Hepatocyte (in vitro differentiated cells): ENCODE results near the gene GPR18.

Experiments
- EZH2 ChIP-seq: fragments of 200-600 bp; sonication (generic); IDR thresholded peaks from 2 replicates; pipeline ENCODE4 v1.6.1; 2016; ENCODE audit warnings: antibody characterized with exemption, mild to moderate bottlenecking, borderline replicate concordance
- EZH2phosphoT487 ChIP-seq: fragments of 200-600 bp; sonication (generic); IDR thresholded peaks from one replicate; pipeline ENCODE4 v1.6.1; 2018; ENCODE audit warnings: antibody characterized with exemption, mild to moderate bottlenecking, low read depth, moderate library complexity; ENCODE audit not compliant: unreplicated experiment, severe bottlenecking
- TF ChIP-seq, protein P1 (sequence below): fragments of 200-600 bp; sonication (generic); IDR thresholded peaks from 2 replicates; pipeline ENCODE4 v1.5.1; 2016; ENCODE audit warnings: antibody characterized with exemption, mild to moderate bottlenecking; ENCODE audit not compliant: poor library complexity

DNA sequence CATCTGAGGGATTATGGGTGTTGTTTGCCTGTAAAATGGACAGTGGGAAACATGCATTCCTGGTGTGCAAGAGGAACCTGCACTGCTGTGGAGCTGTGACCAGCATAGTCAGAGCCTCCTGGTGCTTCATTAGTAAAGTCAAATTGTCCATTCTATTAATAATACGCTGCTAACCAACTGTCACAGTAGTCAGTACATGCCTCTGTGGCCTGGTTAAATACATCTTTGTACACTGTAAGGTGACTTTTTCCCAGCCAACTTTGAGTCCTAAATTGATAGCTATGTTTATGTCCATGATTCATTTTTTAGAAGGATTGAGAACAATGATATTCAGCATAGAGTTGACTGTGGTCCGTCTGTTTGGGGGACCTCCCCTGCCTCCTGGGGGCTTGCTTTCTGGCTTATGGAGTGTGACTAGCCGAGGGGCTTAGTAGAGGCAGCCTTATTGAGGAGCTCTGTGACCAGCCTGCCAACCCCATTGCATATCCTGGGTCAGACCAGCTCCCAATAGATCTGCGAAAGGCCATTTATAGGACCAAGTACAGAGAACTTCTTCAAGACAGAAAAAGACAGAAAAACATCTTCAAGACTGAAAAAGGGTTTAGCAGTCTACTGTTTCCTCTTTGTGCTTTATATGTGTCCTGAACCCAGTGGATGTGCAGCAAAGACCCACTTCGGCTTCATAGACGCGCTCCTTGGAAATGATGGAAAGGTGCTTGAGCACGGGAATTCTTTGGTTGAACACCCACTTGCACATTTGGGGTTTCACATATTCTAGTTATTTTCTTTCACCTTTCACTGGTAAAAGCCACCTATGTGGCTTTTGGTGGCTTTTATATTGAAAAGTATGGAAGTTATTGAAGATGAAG is 44.7 kb upstream of the GPR18 start:
- TF ChIP-seq, protein P1, sequence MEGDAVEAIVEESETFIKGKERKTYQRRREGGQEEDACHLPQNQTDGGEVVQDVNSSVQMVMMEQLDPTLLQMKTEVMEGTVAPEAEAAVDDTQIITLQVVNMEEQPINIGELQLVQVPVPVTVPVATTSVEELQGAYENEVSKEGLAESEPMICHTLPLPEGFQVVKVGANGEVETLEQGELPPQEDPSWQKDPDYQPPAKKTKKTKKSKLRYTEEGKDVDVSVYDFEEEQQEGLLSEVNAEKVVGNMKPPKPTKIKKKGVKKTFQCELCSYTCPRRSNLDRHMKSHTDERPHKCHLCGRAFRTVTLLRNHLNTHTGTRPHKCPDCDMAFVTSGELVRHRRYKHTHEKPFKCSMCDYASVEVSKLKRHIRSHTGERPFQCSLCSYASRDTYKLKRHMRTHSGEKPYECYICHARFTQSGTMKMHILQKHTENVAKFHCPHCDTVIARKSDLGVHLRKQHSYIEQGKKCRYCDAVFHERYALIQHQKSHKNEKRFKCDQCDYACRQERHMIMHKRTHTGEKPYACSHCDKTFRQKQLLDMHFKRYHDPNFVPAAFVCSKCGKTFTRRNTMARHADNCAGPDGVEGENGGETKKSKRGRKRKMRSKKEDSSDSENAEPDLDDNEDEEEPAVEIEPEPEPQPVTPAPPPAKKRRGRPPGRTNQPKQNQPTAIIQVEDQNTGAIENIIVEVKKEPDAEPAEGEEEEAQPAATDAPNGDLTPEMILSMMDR, result no peak
- TF ChIP-seq EZH2, result no peak
- no peak for TF ChIP-seq EZH2phosphoT487
